Measurements from ENCODE around the gene SLCO2B1.

- TF ChIP-seq GABPA (IDR thresholded peaks at IDR 0.05 in 1 of 2, conservative IDR thresholded peaks at IDR 0.05 in 1 of 2): no peak
- TF ChIP-seq, protein P1, sequence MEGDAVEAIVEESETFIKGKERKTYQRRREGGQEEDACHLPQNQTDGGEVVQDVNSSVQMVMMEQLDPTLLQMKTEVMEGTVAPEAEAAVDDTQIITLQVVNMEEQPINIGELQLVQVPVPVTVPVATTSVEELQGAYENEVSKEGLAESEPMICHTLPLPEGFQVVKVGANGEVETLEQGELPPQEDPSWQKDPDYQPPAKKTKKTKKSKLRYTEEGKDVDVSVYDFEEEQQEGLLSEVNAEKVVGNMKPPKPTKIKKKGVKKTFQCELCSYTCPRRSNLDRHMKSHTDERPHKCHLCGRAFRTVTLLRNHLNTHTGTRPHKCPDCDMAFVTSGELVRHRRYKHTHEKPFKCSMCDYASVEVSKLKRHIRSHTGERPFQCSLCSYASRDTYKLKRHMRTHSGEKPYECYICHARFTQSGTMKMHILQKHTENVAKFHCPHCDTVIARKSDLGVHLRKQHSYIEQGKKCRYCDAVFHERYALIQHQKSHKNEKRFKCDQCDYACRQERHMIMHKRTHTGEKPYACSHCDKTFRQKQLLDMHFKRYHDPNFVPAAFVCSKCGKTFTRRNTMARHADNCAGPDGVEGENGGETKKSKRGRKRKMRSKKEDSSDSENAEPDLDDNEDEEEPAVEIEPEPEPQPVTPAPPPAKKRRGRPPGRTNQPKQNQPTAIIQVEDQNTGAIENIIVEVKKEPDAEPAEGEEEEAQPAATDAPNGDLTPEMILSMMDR (IDR thresholded peaks at IDR 0.05; ENCODE audit: low read depth, low read length, missing input control): no peak
- TF ChIP-seq REST (IDR thresholded peaks at IDR 0.05): no peak
- TF ChIP-seq EGR1 (IDR thresholded peaks at IDR 0.05; ENCODE audit: low read depth in 2 of 2): no peak
- no peak for TF ChIP-seq TAF1 (conservative IDR thresholded peaks at IDR 0.05)
- TF ChIP-seq RAD21 (IDR thresholded peaks at IDR 0.05): no peak
- no peak for TF ChIP-seq HNF4G (IDR thresholded peaks at IDR 0.05)
- no peak for TF ChIP-seq JUND (IDR thresholded peaks at IDR 0.05)
Observed at GRCh38 chr11:75196426-75196825, 45.5 kb downstream of the SLCO2B1 start.

Measured in liver (tissue), 3 donors.